Hypothalamus (tissue), 51 donors: Measurements from ENCODE around the gene CAVIN1.
"Not testable (repeated sequence)": the region's sequence is repeated elsewhere in the genome, so short reads cannot be mapped to it uniquely, and the experiment has no call there.

Experiments used
- DNase-seq, 51 donors: peaks; one replicate each; lab custom pipeline; 2025; lab: John Stamatoyannopoulos, UW

Gene CAVIN1

DNA sequence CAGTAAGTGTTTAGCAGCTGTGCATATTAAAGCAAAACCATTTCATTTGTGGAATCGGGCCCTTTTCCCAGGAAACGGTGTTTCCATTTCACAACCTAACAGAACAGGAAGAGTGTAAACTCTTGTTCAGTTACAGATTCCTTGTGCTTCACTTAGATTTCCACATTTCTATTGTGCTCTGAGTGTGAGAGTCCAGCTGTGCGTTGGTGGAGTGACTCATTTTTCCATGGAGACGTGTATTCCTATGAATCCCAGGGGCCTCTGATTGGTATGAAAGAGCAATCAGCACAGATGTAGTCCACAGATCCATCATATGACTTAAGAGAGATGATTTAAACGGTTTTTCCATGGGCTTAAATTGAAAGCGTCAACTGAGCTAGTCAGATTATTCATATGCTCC lies 13.3 kb upstream of the CAVIN1 start:
- peak in 1 of 51 donors; percentile 11 for DNase-seq

DNA sequence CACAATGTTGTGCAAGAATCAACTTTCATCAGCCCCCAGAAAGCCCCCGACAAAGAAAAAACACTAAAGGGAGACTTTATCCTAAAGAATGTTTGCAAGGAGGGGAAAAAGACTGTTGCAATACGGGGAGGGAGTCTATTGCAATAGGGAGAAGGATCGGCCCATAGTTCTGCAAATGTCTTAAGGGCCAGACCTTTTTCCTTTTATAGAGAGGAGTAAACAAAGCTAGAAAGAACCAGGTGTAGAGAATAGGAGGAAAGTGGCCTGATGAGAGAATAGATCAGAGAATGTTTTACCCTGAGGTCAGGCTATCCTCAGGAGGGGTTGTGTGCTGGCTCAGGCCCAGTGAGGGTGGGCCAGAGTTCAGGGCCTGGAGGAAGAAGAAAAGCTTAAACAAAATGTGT lies 8.7 kb upstream of the CAVIN1 start:
- DNase-seq, result no peak

DNA sequence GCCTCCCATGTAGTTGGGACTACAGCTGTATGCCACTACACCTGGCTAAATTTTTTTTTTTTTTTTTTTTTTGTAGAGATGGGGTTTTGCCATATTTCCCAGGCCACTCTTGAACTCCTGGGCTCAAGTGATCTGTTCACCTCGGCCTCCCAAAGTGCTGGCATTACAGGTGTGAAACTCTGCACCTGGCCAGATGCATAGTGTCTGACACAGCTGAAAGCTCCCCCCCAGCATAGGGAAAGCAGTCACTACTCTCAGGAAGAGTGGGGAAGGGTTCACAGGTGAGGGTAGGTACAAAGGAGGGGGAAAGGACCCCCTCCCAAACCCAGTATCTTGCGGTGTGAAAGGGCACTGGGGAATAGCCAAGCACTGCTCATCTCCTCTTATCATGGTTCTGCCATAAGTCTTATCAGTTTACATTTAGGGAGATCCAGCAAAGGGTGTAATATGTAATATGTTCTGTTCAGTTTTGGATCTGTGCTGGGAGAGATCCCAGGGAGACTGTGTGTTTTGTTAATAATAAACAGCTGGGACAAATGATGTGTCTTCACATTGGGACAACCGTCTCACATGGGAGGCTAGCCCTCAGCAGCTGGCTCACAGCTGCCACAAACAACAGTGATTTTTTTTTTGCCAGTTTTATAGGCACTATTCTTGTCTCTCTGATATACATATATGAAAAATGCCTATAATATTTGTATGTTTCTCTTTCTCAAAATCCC lies 6.8 kb upstream of the CAVIN1 start:
- DNase-seq, result no peak

DNA sequence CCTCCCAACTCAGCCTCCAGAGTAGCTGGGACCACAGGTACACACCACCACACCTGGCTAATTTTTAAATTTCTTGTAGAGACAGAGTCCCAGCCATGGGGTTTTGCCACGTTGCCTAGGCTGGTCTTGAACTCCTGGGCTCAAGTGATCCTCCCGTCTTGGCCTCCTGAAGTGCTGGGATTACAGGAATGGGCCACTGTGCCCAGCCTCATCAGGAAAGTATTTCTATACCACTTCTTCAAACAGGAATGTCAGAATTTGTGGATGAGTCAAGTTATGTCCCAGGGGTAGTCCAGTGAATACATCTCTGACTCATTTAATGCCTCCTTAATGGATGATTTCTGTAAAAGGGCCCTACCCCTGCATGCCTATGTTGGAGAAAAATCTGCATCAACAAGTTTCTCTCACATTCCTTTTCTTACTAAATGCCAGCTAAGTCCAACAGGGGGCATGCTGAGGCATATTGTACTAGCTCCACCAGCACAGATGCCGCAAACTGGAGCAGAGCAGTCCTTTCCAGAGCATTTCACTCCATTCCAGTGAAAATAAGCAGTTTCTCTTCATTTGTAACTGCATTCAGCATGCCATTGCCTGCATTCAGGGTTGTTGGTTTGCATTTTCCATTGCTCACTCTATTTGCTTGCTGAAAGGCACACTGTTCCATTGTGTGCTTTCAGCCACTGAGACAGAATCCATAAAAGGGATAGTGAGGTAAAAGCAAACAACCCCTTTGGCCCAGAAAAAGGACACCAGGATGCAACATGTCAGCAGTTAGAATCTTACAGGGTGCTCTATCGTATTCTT lies 5.3 kb upstream of the CAVIN1 start:
- peak in 30 of 51 donors; percentile 4 to 70 (median 36) for DNase-seq

DNA sequence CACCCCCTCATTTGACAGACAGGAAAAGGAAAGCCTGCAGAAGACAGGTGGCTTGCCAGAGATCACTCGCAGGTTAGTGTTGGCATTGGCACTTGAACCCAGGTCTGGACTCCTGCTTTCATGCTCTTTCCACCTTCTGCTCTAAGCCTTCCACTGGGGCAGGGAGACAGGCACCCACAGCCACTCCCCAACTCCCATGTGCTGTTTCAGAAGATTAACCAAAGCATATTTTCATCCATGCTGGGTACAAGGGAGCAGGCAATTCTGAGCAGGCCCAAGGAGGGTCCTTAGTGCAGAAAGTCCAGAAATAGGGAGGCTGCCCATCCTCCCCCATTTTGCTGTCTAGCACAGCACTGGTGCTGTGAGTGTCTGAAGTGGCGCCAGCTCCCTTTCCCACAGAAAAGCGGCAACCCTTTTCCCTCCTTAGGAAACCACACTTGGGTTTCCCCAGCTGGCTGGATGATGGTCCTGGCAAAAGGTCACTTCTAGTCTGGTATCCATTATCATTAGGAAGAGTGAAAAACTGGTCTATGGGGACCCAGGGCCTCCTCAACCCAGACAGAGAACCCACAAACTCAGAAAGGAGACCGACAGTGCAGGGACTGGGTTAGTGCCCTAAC lies 2.0 kb upstream of the CAVIN1 start:
- DNase-seq, result no peak

DNA sequence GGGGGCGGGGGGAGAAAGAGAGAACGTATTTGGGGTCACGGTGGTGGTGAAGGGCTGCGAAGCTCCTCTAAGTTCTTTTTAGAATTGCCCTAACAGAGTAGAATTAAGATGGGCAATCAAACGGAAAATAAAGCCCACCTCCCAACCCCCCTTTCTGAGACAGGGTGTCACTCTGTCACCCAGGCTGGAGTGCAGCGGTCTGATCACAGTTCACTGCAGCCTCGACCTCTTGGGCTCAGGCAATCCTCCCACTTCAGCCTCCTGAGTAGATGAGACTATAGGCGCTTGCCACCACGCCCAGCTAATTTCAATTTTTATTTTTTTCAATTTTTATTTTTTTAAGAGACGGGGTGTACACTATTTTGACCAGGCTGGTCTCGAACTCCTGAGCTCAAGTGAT lies 710 bp upstream of the CAVIN1 start:
- no peak for DNase-seq

DNA sequence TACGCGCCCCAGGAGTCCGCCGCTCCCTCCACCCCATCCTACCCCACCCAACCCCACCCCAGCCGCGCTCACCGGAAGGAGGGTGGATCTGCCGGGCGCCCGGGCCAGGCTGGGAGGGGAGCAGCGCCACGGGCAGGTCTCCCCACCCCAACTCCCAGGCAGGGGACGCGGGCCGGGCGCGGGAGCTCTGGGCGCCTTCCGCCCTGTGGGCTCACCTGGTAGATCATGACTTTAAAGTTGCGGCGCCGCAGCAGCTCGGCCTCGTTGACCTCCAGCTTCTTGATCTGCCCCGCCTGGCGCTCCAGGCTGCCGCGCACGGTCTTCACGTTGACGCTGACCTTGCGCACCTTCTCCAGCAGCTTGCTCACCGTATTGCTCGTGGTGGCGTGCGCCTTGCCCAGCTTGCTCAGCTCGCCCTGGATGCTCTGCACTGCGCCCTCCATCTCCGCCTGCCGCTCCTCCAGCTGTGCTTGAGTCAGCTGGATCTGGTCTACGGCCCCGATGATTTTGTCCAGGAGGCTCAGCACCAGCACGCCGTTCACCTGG lies 571 bp downstream of the CAVIN1 start:
- peak in 3 of 51 donors; percentile 13 to 32 (median 22) for DNase-seq

DNA sequence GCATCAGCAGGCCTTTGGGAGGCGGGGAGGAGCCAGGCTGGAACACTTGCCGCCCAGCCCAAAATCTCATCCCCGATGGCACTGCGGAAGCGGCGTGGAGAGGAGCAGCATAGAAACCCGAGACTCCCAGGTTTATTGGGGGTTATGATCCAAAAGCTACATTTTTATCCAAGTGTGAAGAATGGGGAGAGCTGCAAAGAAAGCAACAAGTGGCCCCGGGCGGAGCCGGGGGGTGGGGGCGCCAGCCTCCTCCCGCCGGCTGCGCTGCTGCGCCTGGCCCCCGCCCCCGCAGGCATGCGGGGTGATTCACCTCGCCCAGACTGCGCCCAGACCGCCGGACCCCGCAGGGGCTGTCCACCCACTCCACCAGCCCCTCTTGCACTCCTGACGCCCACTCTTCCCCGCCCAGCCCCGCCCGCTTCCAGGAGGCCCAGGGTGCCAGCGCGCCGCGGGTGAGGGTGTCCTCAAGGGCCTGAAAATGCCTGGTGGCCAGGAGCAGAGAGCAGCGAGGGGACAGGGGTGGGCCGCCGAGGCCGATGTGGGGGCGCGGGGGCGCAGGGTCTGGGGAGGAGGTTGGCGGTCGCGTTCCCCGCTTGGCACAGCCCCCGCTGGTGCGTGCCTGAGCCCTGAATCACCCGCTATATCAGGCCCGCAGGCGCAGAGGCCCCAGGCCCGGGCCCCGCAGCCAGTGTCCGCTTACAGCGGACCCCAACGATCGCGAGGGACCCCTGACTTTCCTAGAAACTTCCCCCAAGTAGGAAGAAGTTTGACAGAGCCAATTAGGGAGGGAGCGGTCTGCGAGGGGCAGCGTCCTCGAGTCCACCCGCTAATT lies 1.3 kb downstream of the CAVIN1 start:
- DNase-seq, result peak in 2 of 51 donors; percentile 11 to 16

DNA sequence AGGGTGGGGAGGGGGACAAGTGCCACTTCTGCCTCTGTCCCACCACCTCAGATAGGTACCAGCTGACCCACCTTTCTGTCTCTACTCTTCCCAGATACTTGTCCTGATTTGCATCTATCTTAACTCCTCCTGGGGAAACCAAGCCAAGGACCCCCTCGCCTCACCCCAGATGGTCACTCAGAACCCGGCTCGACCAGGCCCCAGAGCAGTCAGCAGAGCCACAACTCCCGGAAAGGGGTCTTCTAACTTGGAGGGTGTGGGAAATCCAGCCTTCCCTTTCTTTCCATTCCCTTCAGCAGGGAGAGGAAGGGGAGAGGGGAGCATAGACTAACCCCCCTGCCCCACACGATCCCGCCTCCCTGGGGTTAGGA lies 1.9 kb downstream of the CAVIN1 start:
- no peak for DNase-seq

DNA sequence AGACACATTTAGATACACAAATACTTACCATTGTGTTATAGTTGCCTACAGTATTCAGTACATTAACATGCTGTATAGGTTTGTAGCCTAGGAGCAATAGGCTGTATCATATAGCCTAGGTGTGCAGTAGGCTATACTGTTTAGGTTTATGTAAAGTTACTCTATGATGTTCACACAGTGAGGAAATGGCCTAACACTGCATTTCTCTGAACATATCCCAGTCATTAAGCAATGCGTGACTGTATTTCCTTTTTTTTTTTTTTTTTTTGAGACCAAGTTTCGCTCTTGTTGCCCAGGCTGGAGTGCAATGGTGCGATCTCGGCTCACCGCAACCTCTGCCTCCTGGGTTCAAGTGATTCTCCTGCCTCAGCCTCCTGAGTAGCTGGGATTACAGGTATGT lies 5.1 kb downstream of the CAVIN1 start:
- not testable (repeated sequence) for DNase-seq

DNA sequence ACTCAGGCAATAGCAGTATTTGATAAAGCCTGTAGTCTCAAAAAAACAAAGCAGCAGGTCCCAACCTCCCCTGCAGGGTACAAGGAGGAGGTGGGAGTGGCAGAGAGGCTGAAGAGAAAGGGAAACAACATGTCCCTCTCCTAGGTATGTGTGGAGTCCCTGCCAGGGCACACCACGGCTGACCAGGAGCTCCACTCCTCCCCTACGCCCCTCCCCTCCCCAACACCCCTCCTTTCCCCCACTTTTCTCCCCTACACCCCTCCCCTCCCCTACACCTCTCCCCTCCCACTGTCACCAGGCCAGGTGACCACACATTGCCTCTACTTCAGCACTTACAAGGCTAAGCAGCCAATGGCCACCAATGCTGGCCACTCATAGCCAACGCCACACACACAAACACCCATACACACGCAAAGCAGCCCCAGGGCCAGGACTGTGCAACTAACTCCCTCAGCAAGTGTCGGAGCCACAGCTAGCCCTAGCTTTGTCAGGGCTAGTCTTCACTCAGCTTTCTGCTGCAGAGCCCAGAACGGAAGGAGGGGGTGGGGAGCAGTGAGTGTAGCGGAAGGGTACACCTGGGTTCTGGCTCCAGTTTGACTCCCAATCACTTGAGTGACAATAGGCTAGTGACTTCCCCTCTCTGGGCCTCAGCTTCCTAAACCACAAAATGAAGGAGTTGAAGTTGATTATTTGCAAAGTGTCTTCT lies 8.2 kb downstream of the CAVIN1 start:
- DNase-seq, result no peak

DNA sequence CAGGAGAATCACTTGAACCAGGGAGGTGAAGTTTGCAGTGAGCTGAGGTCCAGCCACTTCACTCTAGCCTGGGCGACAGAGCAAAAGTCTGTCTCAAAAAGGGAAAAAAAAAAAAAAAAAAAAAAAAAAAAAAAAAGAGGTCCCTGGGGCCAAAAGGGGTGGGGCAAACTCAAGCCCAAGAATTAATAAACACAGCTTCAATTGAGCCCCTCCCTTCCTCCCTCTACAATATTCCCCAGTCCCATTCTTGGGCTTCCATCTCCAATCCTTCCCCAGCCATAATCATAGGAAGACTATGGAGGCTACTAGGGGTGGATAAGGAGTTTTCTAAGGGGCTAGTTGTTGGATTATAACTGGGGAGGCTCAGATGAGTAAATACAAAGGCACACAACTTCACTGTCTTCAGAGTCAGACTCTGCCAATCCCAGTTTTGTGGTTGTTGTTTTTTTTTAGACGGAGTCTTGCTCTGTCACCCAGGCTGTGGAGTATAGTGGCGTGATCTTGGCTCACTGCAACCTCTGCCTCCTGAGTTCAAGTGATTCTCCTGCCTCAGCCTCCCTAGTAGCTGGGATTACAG lies 9.5 kb downstream of the CAVIN1 start:
- no peak for DNase-seq

DNA sequence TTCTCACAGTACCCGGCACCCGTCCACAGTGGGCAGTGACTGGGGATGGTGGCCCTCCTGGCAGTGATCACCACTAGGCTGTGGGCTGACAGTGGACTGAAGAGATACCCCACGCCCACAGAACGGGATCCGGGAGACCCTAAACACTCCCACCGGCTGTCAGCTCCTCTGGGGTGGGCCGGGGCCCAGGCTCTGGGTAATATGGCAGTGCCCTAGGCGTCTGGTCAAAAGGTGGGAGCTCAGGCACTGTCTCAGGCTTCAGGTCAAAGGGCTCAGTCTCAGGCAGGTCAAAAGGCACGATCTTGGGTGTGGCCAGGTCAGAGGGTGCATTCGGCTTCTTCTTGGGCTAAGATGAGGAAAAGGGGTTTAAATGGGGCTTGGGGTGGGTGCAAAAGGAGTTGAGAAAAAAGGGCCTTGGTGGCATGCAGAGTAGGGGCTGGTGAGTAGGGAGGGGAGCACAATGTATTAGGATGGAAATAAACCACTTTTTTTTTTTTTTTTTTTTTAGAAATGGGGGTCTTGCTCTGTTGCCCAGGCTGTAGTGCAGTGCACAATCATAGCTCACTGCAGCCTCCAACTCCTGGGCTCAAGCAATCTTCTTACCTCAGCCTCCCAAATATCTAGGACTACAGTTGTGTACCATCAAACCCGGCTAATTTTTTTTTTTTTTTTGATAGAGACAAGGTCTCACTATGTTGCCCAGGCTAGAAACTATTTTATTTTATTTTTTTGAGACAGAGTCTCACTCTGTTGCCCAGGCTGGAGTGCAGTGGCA lies 11.0 kb downstream of the CAVIN1 start:
- no peak for DNase-seq

DNA sequence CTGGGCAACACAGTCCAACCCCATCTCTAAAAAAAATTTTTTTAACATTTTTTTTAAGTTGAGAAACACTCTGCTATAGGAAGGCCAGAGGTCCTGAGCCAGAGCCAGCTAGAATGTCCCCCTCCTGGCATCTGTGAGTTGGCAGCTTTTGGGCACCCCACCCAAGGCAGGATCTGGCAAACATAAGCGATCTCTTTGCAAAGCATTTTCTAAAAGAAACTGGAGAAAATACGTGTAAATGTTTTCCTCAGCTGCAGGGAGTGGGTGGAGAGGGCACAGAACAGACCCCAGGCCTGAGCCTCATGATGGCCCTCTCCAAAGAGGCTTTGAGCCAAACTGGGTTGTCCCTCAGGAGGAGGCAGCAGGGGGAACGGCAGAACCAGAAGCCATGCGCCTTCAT lies 11.7 kb downstream of the CAVIN1 start:
- DNase-seq, result no peak

DNA sequence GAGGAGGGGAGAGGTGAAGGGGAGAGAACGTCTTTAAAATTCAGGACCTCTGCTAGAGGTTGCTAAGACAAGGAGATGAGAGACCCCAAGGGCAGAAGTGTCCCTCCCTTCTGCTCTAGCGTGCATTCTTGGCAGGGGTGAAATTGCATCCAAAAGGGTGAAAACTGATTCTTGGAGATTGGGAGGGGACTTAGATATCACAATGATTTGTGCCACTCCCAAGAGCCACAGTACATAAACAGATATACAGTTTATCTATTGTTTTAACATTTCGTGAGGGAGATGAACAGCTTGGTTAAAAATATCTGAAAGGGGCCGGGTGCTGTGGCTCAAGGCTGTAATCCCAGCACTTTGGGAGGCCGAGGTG lies 12.8 kb downstream of the CAVIN1 start:
- no peak for DNase-seq

DNA sequence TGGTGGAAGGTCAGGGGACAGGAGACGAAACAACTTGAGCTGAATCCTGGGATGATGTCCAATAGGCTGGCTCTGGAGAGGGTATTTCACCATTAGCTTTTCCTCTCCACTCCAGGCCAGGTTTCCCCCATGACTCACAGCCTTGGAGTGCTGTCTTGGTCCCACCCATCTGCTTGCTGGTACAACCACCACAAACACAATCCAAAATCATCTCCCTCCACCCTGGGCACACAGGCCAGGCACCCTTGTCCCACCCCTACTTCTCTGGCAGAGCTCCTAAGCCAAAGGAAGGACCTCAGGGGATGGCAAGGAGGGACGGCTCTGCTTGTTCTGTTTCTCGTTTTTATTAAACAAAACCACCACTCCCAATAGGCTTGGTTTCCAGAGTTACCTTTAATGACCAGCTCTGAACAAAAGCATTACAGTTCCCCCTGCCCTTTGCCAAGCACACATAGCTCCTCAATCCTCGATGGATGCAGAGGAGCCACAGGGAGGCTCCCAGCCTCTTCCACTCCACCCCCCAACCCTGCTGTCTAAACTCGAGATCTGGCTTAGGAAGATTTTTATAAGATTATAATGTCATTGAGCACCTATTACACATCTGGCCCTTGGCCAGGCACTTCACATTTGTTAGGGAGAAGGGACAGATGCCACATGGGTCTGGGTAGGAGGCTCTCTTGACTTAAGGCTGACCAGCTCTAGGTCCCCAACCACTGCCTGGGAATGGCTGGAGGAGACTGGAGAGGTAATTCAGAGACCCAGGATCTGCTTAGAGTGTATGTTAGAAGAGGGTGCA lies 13.3 kb downstream of the CAVIN1 start:
- DNase-seq, result peak in 9 of 51 donors; percentile 8 to 64 (median 23)

DNA sequence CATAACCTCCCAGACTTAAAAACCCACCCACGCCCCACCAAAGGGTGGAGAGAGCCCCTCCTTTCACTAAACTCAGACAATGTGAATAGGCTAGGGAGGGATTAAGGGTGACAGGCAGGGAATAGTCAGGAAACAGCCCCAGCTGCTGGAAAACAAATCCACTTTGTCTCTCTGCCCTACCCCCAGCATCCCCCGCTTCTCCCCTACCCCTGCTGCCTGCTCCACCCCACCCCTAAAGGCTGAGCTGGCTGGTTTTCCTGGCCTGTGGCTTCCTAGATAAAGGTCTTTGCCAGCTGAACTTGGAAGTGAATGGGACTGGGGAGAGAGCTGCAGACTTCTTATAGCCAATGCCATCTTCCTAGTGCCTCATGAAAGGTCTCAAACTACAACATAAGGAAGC lies 15.0 kb downstream of the CAVIN1 start:
- peak in 42 of 51 donors; percentile 8 to 92 (median 67) for DNase-seq

DNA sequence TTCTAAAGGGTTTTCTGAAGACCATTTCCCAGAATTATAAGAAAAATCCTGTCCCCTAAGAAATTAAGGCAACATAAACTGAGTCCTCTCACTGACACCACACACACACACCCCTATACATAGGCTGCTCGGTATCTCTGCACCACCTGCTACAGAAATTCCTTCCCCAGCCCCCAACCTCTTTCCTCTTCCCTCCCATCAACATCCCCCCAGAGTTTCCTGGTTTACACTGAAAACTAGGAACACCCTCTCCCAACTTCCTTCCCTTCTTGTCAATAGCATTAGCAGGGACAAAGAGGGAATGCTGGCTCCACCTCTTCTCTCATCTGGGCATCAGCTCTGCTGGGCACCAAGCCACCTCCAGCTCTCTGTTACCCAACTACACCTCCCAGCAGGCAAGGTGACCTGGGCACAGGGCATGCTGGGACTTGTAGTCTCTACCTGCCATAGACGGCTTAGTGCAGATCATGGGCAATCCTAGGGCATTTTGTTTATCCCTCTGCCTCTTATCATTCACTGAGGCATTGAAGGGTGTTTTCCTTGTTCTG lies 15.7 kb downstream of the CAVIN1 start:
- peak in 47 of 51 donors; percentile 10 to 86 (median 65) for DNase-seq
